OCI-LY1 (cell line): ENCODE results near the gene MPPED2.

ENCODE experiments used
- H2AFZ ChIP-seq: fragments of 200-600 bp; sonication (generic), shearing (Covaris generic); 2 replicates; pipeline ENCODE4 v1.6.0; 2014; ENCODE audit warnings: antibody characterized with exemption, mild to moderate bottlenecking, low read length
- H3F3A ChIP-seq: fragments of 200-600 bp; sonication (generic), shearing (Covaris generic); 2 replicates; pipeline ENCODE4 v1.6.0; 2014; ENCODE audit warnings: mild to moderate bottlenecking, antibody characterized with exemption, low read length, moderate library complexity; ENCODE audit not compliant: insufficient read depth
- H3K27ac ChIP-seq: fragments of 200-600 bp; sonication (generic); 2 replicates; pipeline ENCODE4 v1.5.1; 2014; ENCODE audit warnings: low read length, mixed run types, mild to moderate bottlenecking, low read depth; ENCODE audit not compliant: poor library complexity, severe bottlenecking
- H3K27me3 ChIP-seq: fragments of 200-600 bp; sonication (generic); 2 replicates; pipeline ENCODE4 v1.6.0; 2014; ENCODE audit warnings: antibody characterized with exemption, mild to moderate bottlenecking, low read length, moderate library complexity; ENCODE audit not compliant: insufficient read depth
- H3K36me3 ChIP-seq: fragments of 200-600 bp; sonication (generic); 2 replicates; pipeline ENCODE4 v1.6.1; 2014; ENCODE audit warnings: mild to moderate bottlenecking, antibody characterized with exemption, low read length, moderate library complexity, mixed read lengths; ENCODE audit not compliant: insufficient read depth
- H3K4me1 ChIP-seq: fragments of 200-600 bp; sonication (generic); 2 replicates; pipeline ENCODE4 v1.5.1; 2014; ENCODE audit warnings: mild to moderate bottlenecking, low read length, moderate library complexity; ENCODE audit not compliant: insufficient read depth, severe bottlenecking
- H3K4me2 ChIP-seq: fragments of 200-600 bp; sonication (generic), shearing (Covaris generic); 2 replicates; pipeline ENCODE4 v1.6.1; 2014; ENCODE audit warnings: low read length
- H3K4me3 ChIP-seq: fragments of 200-600 bp; sonication (generic); 2 replicates; pipeline ENCODE4 v1.5.1; 2014; ENCODE audit warnings: low read length, low read depth, mild to moderate bottlenecking, mixed read lengths; ENCODE audit not compliant: poor library complexity, severe bottlenecking
- H3K79me2 ChIP-seq: fragments of 200-600 bp; shearing (Covaris generic); 2 replicates; pipeline ENCODE4 v1.6.1; 2016; ENCODE audit warnings: mixed run types, low read length, mixed read lengths; ENCODE audit not compliant: insufficient read depth
- H3K9ac ChIP-seq: fragments of 200-600 bp; sonication (generic), shearing (Covaris generic); 2 replicates; pipeline ENCODE4 v1.6.1; 2014; ENCODE audit warnings: mild to moderate bottlenecking, low read length, mixed read lengths
- H3K9me2 ChIP-seq: fragments of 200-600 bp; sonication (generic), shearing (Covaris generic); 2 replicates; pipeline ENCODE4 v1.6.1; 2014; ENCODE audit warnings: low read depth, mild to moderate bottlenecking, low read length, mixed read lengths
- H3K9me3 ChIP-seq: fragments of 200-600 bp; shearing (Covaris generic); 2 replicates; pipeline ENCODE4 v1.6.1; 2014; ENCODE audit warnings: low read length, mixed read lengths
- H4K20me1 ChIP-seq: fragments of 200-600 bp; sonication (generic), shearing (Covaris generic); 2 replicates; pipeline ENCODE4 v1.6.0; 2016; ENCODE audit warnings: mild to moderate bottlenecking, low read length; ENCODE audit not compliant: insufficient read depth
- CTCF ChIP-seq: fragments of 200-600 bp; sonication (generic), shearing (Covaris generic); IDR thresholded peaks from 2 replicates; pipeline ENCODE4 v1.5.1; 2017; ENCODE audit warnings: mild to moderate bottlenecking, antibody characterized with exemption, low read length, moderate library complexity, mixed read lengths
- EZH2 ChIP-seq: fragments of 200-600 bp; sonication (generic), shearing (Covaris generic); IDR thresholded peaks from 2 replicates; pipeline ENCODE4 v1.8.0; 2017; ENCODE audit warnings: borderline replicate concordance, mixed run types, mild to moderate bottlenecking, antibody characterized with exemption, low read length, moderate library complexity, mixed read lengths

MPPED2 gene

GRCh38 chr11:30582726-30583125 is 3.4 kb downstream of the MPPED2 start:
- Histone ChIP-seq H3K4me3 (no peak overlapping the region), H3K36me3 (no peaks in the 10 kb centered on the region), H3K4me1 (no peaks in the 10 kb centered on the region), H3K9me2 (no peaks in the 10 kb centered on the region), H3K79me2 (no peaks in the 10 kb centered on the region), H3K9ac (no peak overlapping the region), H4K20me1 (no peaks in the 10 kb centered on the region), H3K27me3 (no peaks in the 10 kb centered on the region), H3K9me3 (no peaks in the 10 kb centered on the region), H3F3A (no peaks in the 10 kb centered on the region), H3K27ac (no peak overlapping the region), H3K4me2 (no peak overlapping the region), H2AFZ (no peak overlapping the region)
- TF ChIP-seq CTCF (no peak), EZH2 (no peak)

- Histone ChIP-seq H3K27ac (no peak overlapping the region), H3K4me3 (no peak overlapping the region), H3K9me3 (no peaks in the 10 kb centered on the region), H3K27me3 (no peaks in the 10 kb centered on the region), H3F3A (no peaks in the 10 kb centered on the region), H3K9me2 (no peaks in the 10 kb centered on the region), H3K36me3 (no peaks in the 10 kb centered on the region), H3K9ac (no peak overlapping the region), H3K4me1 (no peaks in the 10 kb centered on the region), H3K79me2 (no peaks in the 10 kb centered on the region), H3K4me2 (no peak overlapping the region), H2AFZ (no peak overlapping the region), H4K20me1 (no peaks in the 10 kb centered on the region)
- TF ChIP-seq CTCF (no peak), EZH2 (no peak)
Measured at GRCh38 chr11:30581675-30582074, 4.5 kb downstream of the MPPED2 start.

GRCh38 chr11:30580573-30580972 is 5.6 kb downstream of the MPPED2 start:
- no peaks in the 10 kb centered on the region for H3K79me2 ChIP-seq
- H3K4me2 ChIP-seq: no peak overlapping the region
- no peak overlapping the region for H3K4me3 ChIP-seq
- H3K9me2 ChIP-seq: no peaks in the 10 kb centered on the region
- no peak overlapping the region for H2AFZ ChIP-seq
- no peaks in the 10 kb centered on the region for H4K20me1 ChIP-seq
- no peaks in the 10 kb centered on the region for H3K36me3 ChIP-seq
- H3K27ac ChIP-seq: no peak overlapping the region
- no peaks in the 10 kb centered on the region for H3K9me3 ChIP-seq
- no peaks in the 10 kb centered on the region for H3F3A ChIP-seq
- H3K4me1 ChIP-seq: no peaks in the 10 kb centered on the region
- no peaks in the 10 kb centered on the region for H3K27me3 ChIP-seq
- TF ChIP-seq CTCF (no peak), EZH2 (no peak)
- H3K9ac ChIP-seq: no peak overlapping the region
